ENCODE data around the gene SCGB1C1.
"Not testable (repeated sequence)": the region's sequence is repeated elsewhere in the genome, so short reads cannot be mapped to it uniquely, and the experiment has no call there.

Gene SCGB1C1

DNA sequence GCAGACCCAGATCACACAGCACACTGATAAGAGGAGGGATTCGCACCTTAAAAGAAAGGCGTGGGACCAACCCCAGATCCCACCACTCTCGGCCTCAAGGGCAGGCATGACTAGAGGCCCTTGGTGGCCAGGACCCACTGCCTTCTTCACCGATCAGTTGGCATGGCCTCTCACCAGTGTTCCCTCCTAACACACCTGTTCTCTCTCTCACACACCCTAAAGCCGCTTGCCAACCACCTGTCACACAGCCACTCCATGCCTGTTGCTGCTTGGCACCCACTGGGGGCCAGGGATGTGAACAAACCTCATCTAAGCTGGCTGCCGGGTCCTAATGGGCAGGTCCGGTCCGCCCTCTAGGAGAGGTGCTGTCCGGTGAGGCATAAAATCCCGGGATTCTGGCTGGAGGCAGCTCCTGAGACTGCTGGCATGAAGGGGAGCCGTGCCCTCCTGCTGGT lies at the start of gene SCGB1C1:
Gene SCGB1C1 (plus strand): TSS at position 405 of the 455 bp plus-strand sequence. CDS start 22 bp downstream, at position 427.
- not testable (repeated sequence) for H3K9ac ChIP-seq (ENCODE audit: insufficient read length, low read depth); H3K4me3 ChIP-seq (ENCODE audit: insufficient read length, low read depth); H3K36me3 ChIP-seq (ENCODE audit: insufficient read depth, insufficient read length, low read length); H3K27me3 ChIP-seq (ENCODE audit: insufficient read depth, insufficient read length); H3K9me3 ChIP-seq (ENCODE audit: insufficient read depth, low read length); DNase-seq (ENCODE audit: low read depth, low spot score); H3K4me1 ChIP-seq (ENCODE audit: insufficient read depth, insufficient read length)

DNA sequence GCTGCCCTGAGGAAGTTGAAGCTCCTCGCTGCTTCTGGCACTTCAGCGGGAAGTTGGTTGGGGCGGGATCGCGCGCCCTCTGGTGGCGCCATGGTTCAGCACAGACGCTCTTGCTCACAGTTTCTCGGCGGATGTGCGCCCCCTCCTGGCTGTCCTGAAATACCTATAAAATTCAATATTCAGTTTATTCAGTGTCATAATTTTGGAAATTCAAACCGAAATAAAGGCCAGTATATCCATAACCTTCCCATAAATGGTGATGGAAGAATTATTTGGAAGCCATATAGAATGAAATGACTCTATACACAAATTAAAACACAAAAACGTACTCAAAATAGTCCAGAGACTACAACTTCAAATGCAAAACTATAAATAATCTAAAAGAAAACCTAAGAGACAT lies 12.6 kb upstream of the SCGB1C1 start:
- not testable (repeated sequence) for DNase-seq (ENCODE audit: low read depth, low spot score); H3K4me1 ChIP-seq (ENCODE audit: insufficient read depth, insufficient read length); H3K9me3 ChIP-seq (ENCODE audit: insufficient read depth, low read length); H3K27me3 ChIP-seq (ENCODE audit: insufficient read depth, insufficient read length); H3K4me3 ChIP-seq (ENCODE audit: insufficient read length, low read depth); H3K36me3 ChIP-seq (ENCODE audit: insufficient read depth, insufficient read length, low read length); H3K9ac ChIP-seq (ENCODE audit: insufficient read length, low read depth)

DNA sequence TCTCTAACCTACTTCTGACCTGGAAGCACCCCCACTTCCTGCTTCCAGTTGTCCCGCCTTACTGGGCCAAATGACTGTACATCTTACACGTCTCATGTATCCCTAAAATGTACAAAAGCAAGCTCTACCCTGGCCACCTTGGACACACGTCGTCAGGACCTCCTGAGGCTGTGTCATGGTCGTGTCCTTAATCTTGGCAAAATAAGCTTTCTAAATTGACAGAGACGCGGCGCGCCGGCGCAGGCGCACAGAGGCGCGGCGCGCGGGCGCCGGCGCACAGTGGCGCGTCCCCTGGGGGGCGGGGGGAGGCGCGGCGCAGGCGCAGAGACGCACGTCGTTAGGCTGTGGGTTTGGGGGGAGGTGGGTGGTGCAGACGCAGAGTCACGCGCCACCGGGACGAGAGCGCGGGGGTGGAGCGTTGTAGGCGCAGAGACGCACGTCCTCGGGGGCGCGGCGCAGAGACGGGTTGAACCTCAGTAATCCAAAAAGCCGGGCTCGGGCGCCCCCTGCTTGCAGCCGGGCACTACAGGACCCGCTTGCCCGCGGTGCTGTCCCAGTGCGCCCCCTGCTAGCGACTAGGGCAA lies 3.6 kb upstream of the SCGB1C1 start:
- H3K27me3 ChIP-seq (ENCODE audit: insufficient read depth, insufficient read length); H3K4me3 ChIP-seq (ENCODE audit: insufficient read length, low read depth); DNase-seq (ENCODE audit: low read depth, low spot score); H3K9ac ChIP-seq (ENCODE audit: insufficient read length, low read depth); H3K4me1 ChIP-seq (ENCODE audit: insufficient read depth, insufficient read length); H3K36me3 ChIP-seq (ENCODE audit: insufficient read depth, insufficient read length, low read length); H3K9me3 ChIP-seq (ENCODE audit: insufficient read depth, low read length): not testable (repeated sequence)

DNA sequence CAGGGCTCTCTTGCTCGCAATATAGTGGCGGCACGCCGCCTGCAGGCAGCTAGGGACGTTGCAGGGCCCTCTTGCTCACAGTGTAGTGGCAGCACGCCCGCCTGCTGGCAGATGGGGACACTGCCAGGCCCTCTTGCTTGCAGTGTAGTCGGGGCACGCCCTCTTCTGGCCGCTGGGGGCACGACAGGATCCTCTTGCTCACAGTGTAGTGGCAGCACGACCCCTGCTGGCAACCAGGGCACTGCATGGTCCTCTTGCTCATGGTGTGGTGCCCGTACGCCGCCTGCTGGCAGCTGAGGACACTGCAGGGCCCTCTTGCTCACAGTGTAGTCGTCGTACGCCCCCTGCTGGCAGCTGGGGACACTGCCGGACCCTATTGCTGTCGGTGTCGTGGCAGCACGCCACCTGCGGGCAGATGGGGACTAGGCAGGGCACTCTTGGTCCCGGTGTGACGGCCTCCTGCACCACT lies 3.0 kb upstream of the SCGB1C1 start:
- not testable (repeated sequence) for H3K4me3 ChIP-seq (ENCODE audit: insufficient read length, low read depth); H3K4me1 ChIP-seq (ENCODE audit: insufficient read depth, insufficient read length); H3K27me3 ChIP-seq (ENCODE audit: insufficient read depth, insufficient read length); H3K36me3 ChIP-seq (ENCODE audit: insufficient read depth, insufficient read length, low read length); H3K9me3 ChIP-seq (ENCODE audit: insufficient read depth, low read length); DNase-seq (ENCODE audit: low read depth, low spot score); H3K9ac ChIP-seq (ENCODE audit: insufficient read length, low read depth)

DNA sequence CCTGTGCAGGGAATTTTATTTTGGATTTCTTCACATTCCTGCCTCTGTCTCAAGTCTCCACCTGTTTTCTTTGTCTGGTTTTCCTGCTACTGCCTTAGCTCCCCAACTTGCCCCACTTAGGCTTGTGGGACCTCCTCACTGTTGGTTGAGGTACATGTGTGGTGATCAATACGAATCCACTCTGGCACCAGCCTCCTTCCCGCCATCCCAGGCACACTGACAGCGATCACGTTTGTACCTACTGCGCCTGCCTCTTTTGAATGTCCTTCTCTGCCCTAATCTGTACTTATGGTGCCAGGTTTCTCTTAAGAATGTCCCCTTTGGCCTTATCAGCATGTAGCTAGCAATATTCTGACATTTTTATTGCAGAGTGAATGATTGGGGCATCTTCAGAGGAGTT lies 2.3 kb upstream of the SCGB1C1 start:
- H3K36me3 ChIP-seq (ENCODE audit: insufficient read depth, insufficient read length, low read length); H3K4me3 ChIP-seq (ENCODE audit: insufficient read length, low read depth); DNase-seq (ENCODE audit: low read depth, low spot score); H3K4me1 ChIP-seq (ENCODE audit: insufficient read depth, insufficient read length); H3K27me3 ChIP-seq (ENCODE audit: insufficient read depth, insufficient read length); H3K9ac ChIP-seq (ENCODE audit: insufficient read length, low read depth); H3K9me3 ChIP-seq (ENCODE audit: insufficient read depth, low read length): not testable (repeated sequence)

DNA sequence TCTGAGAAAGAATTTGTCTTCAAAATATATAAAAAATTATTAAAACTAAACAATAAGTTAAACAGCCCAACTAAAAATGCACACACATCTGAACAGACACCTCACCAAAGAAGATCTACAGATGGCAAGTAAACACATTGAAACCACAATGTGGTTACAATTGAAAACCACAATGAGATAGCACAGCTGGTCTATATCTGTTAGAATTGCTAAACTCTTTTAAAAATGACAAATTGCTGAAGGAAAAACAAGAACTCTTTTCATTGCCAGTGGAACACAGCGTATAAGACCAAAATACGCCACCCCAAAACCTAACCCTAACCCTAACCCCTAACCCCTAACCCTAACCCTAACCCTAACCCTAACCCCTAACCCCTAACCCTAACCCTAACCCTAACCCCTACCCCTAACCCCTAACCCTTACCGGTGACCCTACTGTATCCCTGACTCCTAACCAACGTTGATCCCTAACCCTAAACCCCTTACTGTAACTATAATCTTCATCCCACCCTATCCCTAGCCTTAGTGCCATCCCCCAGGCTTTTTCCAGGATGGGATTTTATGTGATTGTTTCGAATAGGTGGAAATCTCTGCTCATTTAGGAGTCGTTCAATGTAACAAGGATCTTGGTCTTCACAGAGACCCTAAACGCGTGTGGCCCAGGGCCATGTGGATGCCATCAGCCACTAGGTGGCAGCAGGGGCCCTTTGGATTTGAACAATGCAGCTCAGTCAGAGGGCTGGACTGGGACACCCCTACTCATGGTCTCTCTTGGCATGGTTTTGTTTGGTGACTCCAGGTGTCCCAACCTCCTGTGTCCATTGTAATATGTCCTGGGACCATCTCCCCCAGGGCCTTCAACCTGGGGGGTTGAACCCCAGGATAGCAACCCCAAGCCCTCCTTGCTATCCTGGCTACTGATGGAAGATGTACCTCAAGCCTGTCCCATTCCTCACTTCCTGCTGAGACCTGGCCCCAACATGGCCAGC lies 1.1 kb upstream of the SCGB1C1 start:
- not testable (repeated sequence) for DNase-seq (ENCODE audit: low read depth, low spot score); H3K9ac ChIP-seq (ENCODE audit: insufficient read length, low read depth); H3K36me3 ChIP-seq (ENCODE audit: insufficient read depth, insufficient read length, low read length); H3K27me3 ChIP-seq (ENCODE audit: insufficient read depth, insufficient read length); H3K4me3 ChIP-seq (ENCODE audit: insufficient read length, low read depth); H3K9me3 ChIP-seq (ENCODE audit: insufficient read depth, low read length); H3K4me1 ChIP-seq (ENCODE audit: insufficient read depth, insufficient read length)

DNA sequence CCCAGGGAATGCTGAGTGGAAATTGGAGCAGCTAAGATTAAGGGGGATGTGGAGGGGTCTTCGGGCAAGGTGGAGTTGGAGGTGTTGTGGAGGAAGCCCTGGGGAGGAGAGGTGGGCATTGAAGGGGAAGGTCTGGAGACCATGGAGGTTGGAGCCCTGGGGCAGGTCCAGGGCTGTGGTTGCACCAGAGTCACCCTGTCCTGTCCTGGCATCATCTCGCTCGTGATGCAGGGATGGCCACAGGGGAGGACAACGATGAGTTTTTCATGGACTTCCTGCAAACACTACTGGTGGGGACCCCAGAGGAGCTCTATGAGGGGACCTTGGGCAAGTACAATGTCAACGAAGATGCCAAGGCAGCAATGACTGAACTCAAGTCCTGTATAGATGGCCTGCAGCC lies 603 bp downstream of the SCGB1C1 start:
- H3K36me3 ChIP-seq (ENCODE audit: insufficient read depth, insufficient read length, low read length); H3K4me1 ChIP-seq (ENCODE audit: insufficient read depth, insufficient read length); H3K27me3 ChIP-seq (ENCODE audit: insufficient read depth, insufficient read length); H3K9ac ChIP-seq (ENCODE audit: insufficient read length, low read depth); DNase-seq (ENCODE audit: low read depth, low spot score); H3K9me3 ChIP-seq (ENCODE audit: insufficient read depth, low read length); H3K4me3 ChIP-seq (ENCODE audit: insufficient read length, low read depth): not testable (repeated sequence)

DNA sequence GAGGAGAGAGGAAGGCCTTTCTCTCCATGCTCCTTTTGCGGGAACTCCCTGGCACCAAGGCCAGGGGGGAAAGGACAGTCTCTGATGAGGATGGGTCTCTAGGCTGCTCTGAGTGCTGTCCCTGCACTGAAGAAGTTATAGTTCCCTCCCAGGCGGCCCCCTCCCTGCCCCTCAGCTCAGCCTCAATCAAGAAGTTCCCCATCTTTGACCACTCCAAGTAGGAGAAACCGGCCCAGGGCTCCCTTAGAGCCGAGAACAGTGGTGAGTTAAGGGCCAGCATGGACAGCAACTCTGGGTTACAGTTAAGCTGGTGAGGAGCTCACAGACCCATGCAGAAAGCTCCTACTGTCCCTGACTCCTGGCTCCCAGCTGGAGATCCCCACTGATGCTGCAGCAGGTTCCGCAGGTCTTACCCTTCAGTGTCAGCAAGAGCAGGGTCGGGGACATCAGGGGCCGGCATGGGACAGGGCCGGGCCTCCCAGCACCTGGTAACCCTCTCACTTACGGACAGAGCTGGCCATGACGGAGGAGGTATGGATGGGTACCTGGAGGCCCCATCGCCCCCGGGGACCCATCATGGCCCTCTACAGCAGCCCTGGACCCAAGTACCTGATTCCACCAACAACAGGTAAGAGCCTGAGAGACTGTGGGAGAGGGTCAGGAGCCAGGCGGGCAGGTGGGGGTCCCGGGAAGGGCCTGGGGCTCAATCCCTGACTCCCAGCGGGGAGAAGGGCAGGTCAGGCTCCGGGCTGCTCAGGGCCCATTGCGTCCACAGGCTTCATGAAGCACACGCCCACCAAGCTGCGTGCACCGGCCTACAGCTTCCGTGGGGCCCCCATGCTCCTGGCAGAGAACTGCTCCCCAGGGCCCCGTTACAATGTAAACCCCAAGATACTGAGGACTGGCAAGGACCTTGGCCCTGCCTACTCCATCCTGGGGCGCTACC lies 4.2 kb downstream of the SCGB1C1 start:
- no peaks in the 10 kb centered on the region for H3K4me1 ChIP-seq (ENCODE audit: insufficient read depth, insufficient read length)
- no peaks in the 10 kb centered on the region for H3K9me3 ChIP-seq (ENCODE audit: insufficient read depth, low read length)
- H3K36me3 ChIP-seq (ENCODE audit: insufficient read depth, insufficient read length, low read length): peaks cover 18% of the 10 kb centered on the region
- DNase-seq (ENCODE audit: low read depth, low spot score): no peak
- no peak for TF ChIP-seq SUZ12 (IDR thresholded peaks at IDR 0.05; ENCODE audit: extremely low read depth, insufficient read depth, insufficient read length)
- TF ChIP-seq YY1 (IDR thresholded peaks at IDR 0.05; ENCODE audit: insufficient read depth, insufficient read length): no peak
- no peak for TF ChIP-seq ZNF274 (IDR thresholded peaks at IDR 0.05; ENCODE audit: low read depth, low read length)
- H3K27me3 ChIP-seq (ENCODE audit: insufficient read depth, insufficient read length): no peaks in the 10 kb centered on the region
- H3K4me3 ChIP-seq (ENCODE audit: insufficient read length, low read depth): no peak overlapping the region
- H3K9ac ChIP-seq (ENCODE audit: insufficient read length, low read depth): no peak overlapping the region

Measured in NT2/D1 (cell line).